ENCODE data around the gene CRYGC. TPM values are rescaled to one million over a fixed set of nuclear protein-coding genes. Genes with fewer than 3 reads are reported as not detected.

Gene CRYGC
- total and polyA plus RNA-seq, 2 of the 13 experiments (the other 11 are each of a cell fraction or from before 2014, with no cell fraction given): 0.20 to 0.27 TPM

DNA sequence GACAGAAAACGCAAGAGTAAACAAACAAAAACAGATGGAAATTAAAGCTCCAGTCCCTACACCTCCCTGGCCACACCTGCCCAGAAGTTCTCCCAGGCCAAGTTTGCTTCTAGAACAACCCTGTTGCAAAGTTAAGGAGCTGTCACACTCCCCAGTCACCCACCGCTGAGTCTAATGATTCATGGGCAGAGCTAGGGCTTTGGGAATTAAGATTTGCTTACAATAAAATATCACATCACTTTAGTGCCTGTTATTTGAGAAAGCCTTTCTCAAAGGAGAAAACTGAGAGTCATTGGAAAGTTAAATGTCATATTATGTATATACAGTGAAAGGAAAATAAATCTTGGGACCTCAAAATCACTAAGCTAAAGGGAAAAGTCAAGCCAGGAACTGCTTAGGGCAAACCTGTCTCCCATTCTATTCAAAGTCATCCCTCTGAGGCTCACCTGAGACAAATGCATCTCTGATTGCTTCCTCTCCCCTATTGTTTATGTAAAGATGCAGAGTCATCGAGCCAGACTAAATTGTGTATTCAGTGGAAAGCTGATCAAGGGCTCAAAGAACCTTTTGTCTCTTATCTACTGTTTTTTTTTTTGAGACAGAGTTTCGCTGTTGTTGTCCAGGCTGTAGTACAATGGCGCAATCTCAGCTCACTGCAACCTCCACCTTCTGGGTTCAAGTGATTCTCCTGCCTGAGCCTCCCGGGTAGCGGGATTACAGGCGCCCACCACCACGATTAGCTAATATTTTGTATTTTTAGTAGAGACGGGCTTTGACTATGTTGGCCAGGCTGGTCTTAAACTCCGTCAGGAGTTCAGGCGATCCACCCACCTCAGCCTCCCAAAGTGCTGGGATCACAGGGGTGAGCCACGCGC is 13.5 kb upstream of the CRYGC start (continued):
- TF ChIP-seq, protein P1, sequence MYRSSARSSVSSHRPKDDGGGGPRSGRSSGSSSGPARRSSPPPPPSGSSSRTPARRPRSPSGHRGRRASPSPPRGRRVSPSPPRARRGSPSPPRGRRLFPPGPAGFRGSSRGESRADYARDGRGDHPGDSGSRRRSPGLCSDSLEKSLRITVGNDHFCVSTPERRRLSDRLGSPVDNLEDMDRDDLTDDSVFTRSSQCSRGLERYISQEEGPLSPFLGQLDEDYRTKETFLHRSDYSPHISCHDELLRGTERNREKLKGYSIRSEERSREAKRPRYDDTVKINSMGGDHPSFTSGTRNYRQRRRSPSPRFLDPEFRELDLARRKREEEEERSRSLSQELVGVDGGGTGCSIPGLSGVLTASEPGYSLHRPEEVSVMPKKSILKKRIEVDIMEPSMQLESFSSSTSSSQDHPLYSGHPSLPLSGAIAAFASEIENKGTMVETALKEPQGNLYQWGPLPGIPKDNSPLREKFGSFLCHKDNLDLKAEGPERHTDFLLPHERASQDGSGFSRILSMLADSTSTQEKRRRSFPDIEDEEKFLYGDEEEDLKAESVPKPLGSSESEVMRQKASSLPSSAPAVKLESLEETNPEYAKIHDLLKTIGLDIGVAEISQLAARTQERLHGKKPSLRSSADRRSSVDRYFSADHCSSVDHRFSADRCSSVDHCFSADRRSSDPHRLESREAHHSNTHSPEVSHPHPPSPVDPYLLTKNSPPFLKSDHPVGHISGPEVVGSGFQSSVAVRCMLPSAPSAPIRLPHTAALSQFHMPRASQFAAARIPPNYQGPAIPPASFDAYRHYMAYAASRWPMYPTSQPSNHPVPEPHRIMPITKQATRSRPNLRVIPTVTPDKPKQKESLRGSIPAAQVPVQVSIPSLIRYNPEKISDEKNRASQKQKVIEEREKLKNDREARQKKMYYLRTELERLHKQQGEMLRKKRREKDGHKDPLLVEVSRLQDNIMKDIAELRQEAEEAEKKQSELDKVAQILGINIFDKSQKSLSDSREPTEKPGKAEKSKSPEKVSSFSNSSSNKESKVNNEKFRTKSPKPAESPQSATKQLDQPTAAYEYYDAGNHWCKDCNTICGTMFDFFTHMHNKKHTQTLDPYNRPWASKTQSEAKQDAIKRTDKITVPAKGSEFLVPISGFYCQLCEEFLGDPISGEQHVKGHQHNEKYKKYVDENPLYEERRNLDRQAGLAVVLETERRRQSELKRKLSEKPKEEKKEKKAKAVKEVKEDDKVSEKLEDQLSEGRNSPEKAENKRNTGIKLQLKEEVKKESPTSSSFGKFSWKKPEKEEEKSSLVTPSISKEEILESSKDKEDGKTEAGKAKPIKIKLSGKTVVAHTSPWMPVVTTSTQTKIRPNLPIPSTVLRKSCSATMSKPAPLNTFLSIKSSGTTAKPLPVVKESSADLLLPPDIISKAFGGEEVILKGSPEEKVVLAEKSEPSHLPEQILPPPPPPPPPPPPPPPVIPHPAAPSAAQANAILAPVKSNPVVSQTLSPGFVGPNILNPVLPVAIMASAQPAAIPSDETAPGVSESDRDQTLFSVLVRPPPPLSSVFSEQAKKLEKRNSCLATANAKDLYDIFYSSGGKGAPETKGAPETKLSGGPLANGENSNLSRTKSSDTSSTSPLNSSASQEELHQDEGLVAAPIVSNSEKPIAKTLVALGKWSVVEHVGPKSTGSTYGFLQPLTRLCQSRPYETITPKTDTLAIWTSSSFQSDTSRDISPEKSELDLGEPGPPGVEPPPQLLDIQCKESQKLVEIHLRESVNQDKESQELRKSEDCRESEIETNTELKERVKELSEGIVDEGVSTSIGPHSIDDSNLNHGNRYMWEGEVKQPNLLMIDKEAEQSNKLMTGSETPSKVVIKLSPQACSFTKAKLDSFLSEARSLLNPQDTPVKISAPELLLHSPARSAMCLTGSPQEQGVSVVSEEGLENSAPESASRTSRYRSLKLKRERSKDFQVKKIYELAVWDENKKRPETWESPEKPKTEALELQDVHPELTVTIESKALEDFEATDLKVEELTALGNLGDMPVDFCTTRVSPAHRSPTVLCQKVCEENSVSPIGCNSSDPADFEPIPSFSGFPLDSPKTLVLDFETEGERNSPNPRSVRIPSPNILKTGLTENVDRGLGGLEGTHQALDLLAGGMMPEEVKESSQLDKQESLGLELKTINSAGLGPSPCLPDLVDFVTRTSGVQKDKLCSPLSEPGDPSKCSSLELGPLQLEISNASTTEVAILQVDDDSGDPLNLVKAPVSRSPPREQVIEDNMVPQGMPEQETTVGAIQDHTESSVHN (CRISPR knock-in tag; IDR thresholded peaks at IDR 0.05): no peak
- TF ChIP-seq ZKSCAN1 (IDR thresholded peaks at IDR 0.05; ENCODE audit: low read length) (no peak), ARHGAP35 (CRISPR knock-in tag; IDR thresholded peaks at IDR 0.05; ENCODE audit: borderline replicate concordance) (no peak), POLR2AphosphoS5 (IDR thresholded peaks at IDR 0.05; ENCODE audit: low read depth, low read length) (no peak), HHEX (CRISPR knock-in tag; IDR thresholded peaks at IDR 0.05) (peak; percentile 55; the same call in 1 of the 2 replicates), ADNP (CRISPR knock-in tag; IDR thresholded peaks at IDR 0.05) (peak; percentile 87), MTF1 (CRISPR knock-in tag; IDR thresholded peaks at IDR 0.05) (no peak), ZSCAN31 (CRISPR knock-in tag; IDR thresholded peaks at IDR 0.05; ENCODE audit: low read depth) (no peak), TRIM24 (CRISPR knock-in tag; IDR thresholded peaks at IDR 0.05) (no peak), WIZ (CRISPR knock-in tag; IDR thresholded peaks at IDR 0.05) (no peak), ZFP37 (CRISPR knock-in tag; IDR thresholded peaks at IDR 0.05; ENCODE audit: borderline replicate concordance) (no peak)
- TF ChIP-seq, protein P2, sequence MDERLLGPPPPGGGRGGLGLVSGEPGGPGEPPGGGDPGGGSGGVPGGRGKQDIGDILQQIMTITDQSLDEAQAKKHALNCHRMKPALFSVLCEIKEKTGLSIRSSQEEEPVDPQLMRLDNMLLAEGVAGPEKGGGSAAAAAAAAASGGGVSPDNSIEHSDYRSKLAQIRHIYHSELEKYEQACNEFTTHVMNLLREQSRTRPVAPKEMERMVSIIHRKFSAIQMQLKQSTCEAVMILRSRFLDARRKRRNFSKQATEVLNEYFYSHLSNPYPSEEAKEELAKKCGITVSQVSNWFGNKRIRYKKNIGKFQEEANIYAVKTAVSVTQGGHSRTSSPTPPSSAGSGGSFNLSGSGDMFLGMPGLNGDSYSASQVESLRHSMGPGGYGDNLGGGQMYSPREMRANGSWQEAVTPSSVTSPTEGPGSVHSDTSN (CRISPR knock-in tag; IDR thresholded peaks at IDR 0.05): no peak
- TF ChIP-seq, protein P3, sequence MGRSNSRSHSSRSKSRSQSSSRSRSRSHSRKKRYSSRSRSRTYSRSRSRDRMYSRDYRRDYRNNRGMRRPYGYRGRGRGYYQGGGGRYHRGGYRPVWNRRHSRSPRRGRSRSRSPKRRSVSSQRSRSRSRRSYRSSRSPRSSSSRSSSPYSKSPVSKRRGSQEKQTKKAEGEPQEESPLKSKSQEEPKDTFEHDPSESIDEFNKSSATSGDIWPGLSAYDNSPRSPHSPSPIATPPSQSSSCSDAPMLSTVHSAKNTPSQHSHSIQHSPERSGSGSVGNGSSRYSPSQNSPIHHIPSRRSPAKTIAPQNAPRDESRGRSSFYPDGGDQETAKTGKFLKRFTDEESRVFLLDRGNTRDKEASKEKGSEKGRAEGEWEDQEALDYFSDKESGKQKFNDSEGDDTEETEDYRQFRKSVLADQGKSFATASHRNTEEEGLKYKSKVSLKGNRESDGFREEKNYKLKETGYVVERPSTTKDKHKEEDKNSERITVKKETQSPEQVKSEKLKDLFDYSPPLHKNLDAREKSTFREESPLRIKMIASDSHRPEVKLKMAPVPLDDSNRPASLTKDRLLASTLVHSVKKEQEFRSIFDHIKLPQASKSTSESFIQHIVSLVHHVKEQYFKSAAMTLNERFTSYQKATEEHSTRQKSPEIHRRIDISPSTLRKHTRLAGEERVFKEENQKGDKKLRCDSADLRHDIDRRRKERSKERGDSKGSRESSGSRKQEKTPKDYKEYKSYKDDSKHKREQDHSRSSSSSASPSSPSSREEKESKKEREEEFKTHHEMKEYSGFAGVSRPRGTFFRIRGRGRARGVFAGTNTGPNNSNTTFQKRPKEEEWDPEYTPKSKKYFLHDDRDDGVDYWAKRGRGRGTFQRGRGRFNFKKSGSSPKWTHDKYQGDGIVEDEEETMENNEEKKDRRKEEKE (IDR thresholded peaks at IDR 0.05): no peak
- TF ChIP-seq, protein P4, sequence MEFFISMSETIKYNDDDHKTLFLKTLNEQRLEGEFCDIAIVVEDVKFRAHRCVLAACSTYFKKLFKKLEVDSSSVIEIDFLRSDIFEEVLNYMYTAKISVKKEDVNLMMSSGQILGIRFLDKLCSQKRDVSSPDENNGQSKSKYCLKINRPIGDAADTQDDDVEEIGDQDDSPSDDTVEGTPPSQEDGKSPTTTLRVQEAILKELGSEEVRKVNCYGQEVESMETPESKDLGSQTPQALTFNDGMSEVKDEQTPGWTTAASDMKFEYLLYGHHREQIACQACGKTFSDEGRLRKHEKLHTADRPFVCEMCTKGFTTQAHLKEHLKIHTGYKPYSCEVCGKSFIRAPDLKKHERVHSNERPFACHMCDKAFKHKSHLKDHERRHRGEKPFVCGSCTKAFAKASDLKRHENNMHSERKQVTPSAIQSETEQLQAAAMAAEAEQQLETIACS (CRISPR knock-in tag; IDR thresholded peaks at IDR 0.05): no peak
- TF ChIP-seq, protein P5, sequence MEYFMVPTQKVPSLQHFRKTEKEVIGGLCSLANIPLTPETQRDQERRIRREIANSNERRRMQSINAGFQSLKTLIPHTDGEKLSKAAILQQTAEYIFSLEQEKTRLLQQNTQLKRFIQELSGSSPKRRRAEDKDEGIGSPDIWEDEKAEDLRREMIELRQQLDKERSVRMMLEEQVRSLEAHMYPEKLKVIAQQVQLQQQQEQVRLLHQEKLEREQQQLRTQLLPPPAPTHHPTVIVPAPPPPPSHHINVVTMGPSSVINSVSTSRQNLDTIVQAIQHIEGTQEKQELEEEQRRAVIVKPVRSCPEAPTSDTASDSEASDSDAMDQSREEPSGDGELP (IDR thresholded peaks at IDR 0.05; ENCODE audit: borderline replicate concordance, low read depth): peak; percentile 56; the same call in 1 of the 2 replicates

Data from HepG2 (cell line).